GM21723 (cell line): ENCODE measurements around the gene ATP2A2.
"Not testable (repeated sequence)": the region's sequence is repeated elsewhere in the genome, so short reads cannot be mapped to it uniquely, and the experiment has no call there.

Experiments used
- ATAC-seq: cut with Tn5 transposase; IDR thresholded peaks from one replicate; pipeline ENCODE4 v1.9.1; 2021; ENCODE audit warnings: mild to moderate bottlenecking, moderate library complexity; ENCODE audit not compliant: unreplicated experiment

Gene ATP2A2

DNA sequence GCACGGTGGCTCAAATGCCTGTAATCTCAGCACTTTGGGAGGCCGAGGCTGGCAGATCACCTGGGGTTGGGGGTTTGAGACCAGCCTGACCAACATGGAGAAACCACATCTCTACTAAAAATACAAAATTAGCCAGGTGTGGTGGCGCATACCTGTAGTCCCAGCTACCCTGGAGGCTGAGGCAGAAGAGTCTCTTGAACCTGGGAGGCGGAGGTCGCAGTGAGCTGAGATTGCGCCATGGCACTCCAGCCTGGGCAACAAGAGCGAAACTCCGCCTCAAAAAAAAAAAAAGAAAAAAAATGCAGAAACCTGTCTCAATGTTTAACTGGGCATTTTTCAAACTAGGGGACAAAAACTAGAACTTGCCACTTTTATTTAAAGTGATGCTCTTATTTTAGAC, 59.2 kb downstream of the ATP2A2 start:
- ATAC-seq: not testable (repeated sequence)

DNA sequence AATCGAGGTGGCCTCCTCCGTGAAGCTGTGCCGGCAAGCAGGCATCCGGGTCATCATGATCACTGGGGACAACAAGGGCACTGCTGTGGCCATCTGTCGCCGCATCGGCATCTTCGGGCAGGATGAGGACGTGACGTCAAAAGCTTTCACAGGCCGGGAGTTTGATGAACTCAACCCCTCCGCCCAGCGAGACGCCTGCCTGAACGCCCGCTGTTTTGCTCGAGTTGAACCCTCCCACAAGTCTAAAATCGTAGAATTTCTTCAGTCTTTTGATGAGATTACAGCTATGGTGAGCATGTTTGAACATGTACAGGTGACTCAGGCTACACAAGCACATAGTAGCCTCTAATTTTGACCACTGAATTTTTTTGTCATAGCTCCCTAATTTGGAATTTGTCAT, 59.7 kb downstream of the ATP2A2 start:
- no peak for ATAC-seq

- no peak for ATAC-seq
These were observed 61.1 kb downstream of the ATP2A2 start for GRCh38 chr12:110342157-110342556.

- no peak for ATAC-seq
These were observed 62.1 kb downstream of the ATP2A2 start for GRCh38 chr12:110343114-110343513.

DNA sequence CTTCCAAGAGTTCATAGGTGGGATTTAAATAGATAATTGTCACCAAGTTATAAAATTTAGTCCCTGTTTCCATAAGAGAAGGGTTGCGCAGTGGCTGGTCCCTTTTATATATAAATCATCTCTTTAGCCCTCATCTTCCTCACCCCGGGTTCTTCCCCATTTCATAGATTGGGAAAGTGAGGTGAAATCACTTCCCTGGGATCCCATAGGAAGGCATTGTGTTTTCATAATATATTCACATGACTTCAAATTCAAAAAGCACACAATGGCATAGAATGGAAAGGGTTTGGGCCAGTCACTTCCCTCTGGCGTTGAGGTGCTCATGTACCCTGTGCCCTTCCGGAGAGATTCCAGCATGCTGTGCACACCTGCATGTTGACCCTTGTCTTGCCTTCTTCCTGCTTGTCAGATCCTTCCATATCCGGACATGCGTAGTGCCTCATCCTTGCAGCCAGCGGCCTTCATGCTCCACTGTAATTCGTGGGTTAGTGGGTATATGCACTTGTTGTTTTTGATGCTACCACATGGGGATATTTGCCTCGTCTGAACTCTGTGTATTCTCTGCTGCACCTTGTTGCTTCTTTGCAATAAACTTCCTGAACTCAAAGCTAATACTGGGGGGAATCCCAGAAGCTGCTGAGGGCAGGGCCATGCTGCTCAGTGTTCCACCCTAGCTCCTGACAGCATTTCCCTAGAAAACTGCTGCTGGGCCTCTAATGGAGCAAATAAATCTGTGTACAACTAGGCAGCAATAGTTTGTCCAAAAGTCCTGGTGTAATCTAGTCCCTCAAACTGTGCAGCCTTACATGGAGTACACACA, 62.9 kb downstream of the ATP2A2 start:
- ATAC-seq: no peak

GRCh38 chr12:110344657-110345056, 63.6 kb downstream of the ATP2A2 start:
- no peak for ATAC-seq

DNA sequence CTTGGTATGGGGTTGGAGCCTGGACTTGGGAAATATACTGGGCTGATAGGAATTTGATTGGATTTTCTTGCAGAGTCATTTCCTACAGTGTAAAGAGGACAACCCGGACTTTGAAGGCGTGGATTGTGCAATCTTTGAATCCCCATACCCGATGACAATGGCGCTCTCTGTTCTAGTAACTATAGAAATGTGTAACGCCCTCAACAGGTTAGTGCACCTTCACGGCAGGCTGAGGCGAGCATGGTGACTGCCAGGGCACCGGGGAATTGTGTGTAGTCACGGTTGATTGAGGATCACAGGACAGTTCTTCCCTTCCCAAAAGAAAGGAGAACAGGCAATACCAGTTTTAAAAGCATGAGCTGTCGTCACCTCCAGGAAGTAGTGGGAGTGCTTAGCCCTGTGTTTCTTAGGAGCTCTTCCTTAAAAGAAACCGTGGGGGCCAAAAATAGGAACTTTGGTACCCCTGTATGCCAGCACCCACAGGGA, 64.2 kb downstream of the ATP2A2 start:
- no peak for ATAC-seq

- ATAC-seq: no peak
These were observed 64.9 kb downstream of the ATP2A2 start for GRCh38 chr12:110345963-110346362.

- no peak for ATAC-seq
These were observed 66.7 kb downstream of the ATP2A2 start for GRCh38 chr12:110347767-110348166.

DNA sequence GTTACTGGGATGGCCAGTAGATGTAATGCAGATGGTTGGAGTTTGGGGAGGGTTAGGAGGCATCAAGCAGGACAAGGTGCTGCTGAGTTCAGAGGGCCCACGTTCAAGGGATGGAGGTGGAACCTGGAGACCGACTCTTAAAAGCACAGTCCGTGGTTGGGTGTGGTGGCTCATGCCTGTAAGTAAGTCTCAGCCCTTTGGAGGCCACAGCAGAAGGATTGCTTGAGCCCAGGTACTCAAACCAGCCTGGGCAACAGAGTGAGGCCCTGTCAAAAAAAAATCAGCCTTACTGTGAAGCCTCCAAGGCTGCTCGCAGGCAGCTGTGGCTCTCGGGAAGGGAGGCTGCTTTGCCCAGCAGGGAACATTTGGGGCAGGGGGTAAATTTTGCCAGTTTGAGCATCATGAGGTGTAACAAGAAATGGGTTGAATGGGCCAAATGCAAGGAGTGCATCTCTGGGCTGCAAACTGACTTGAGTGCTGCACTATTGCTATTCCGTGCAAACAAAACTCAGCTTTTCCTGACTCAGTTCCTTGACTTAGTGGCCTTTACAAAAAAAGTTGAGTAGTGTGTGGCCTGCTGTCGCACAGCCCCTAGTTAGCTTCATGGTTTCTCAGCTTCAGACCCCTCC, 67.5 kb downstream of the ATP2A2 start:
- no peak for ATAC-seq

DNA sequence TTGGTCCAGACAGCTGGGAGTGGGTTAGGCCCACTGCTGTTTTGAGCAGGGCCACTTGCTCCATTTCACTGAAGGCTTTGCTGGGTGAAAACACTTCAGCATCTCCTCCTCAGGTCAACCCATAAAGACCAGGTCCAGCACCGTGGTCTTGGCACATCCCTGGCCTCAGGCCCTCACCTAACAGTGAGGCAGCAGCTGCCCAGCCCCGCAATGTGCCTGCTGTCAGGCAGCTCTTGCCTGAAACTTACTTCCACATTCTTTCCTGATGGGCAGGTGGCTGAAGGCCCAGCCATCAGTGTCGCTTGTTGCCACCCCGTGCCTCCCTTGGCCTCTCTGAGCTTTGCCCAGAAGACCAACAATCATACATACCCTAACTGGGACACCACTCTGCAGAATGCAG, 68.0 kb downstream of the ATP2A2 start:
- ATAC-seq: no peak

- no peak for ATAC-seq
These were observed 68.6 kb downstream of the ATP2A2 start for GRCh38 chr12:110349514-110350151.

- no peak for ATAC-seq
These were observed 70.1 kb downstream of the ATP2A2 start for GRCh38 chr12:110351119-110351518.

DNA sequence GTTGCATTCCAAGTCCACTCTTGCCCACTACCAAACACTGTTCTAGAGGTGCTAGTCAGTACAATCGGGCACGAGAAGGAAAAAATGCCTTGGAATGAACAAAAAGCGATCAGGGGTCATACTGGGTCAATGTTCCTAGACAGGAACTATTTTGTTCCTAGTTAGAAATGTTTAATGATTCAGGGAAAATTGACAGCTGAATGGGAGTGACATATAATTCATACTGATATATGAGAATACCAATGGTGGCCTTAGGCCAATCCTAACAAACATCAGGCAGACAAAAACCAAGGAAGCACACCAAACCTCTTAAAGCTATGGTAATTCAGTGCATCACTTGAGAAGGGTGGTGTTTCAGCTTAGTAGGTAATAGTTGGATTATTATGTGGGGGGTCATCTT, 71.4 kb downstream of the ATP2A2 start:
- no peak for ATAC-seq

- ATAC-seq: no peak
These were observed 72.3 kb downstream of the ATP2A2 start for GRCh38 chr12:110353211-110353965.

DNA sequence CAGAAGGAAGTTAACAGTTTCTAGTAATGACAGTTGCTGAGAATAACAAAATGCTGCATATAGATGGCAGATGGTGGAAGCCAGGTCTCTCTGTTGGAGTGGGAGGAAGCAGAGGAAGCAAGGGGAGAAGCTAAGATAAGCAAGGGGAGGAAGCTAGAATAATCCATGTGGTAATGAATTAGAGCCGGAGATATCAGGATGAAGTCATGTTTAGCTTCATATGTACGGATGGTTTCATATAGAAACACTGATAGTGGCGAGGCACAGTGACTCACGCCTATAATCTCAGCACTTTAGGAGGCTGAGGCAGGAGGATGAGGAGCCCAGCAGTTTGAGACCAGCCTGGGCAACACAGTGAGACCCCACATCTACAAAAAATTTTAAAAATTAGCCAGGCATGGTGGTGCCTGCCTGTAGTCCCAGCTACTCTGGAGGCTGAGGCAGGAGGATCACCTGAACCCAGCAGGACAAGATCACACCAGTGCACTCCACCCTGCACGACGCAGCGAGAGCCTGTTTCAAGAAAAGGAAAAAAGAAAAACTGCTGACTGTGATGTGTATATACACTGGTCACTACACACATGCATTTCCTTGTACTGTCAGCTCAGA, 73.2 kb downstream of the ATP2A2 start:
- no peak for ATAC-seq

- ATAC-seq: no peak
These were observed 74.0 kb downstream of the ATP2A2 start for GRCh38 chr12:110355073-110355472.

DNA sequence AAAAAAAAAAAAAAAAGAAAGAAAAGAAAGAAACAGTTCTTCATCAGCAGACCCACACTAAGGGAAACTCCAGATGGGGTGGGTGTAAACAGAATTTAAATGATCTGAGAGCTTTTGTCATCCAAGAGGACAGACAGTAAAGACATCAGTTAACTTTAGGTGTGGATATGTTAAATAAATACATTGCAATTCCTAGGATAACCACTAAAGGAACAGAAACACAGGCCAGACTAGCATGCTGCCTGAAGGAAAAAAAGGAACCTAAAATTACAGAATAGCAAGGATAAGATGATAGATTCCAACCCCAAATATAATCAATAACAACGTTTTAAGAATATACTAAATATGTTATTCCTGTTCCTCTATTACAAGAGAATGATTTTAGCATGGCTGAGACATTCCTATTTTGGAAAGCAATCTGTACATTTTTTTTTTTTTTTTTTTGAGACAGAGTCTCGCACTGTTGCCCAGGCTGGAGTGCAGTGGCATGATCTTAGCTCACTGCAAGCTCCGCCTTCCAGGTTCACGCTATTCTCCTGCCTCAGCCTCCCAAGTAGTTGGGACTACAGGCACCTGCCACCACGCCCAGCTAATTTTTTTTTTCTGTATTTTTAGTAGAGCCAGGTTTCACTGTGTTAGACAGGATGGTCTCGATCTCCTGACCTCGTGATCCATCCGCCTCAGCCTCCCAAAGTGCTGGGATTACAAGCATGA, 77.5 kb downstream of the ATP2A2 start:
- ATAC-seq: not testable (repeated sequence)

DNA sequence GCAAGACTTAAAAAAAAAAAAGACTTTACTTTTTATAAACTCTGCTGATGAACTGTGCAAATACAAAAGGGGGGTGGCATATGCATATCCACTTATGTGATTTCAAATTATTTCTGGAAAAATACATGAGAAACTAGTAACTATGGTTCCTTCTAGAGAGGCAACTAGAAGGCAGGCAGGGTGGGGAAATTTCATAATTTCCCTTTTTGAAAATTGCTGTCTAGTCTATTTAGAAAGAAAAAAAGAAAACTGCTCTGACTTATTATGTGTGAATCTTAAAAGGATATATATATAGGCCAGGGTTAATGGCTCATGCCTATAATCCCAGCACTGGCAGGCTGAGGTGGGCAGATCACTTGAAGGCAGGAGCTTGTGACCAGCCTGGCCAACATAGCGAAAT, 80.2 kb downstream of the ATP2A2 start:
- no peak for ATAC-seq
